ENCODE results near the gene SDC1. TPM values are rescaled to one million over a fixed set of nuclear protein-coding genes. Genes with fewer than 3 reads are reported as not detected.

SDC1 gene
- polyA plus RNA-seq, 3 donors: not detected

GRCh38 chr2:20208476-20208859 lies 16.5 kb downstream of the SDC1 start:
- no peak for TF ChIP-seq CTCF (IDR thresholded peaks at IDR 0.05)
- no peak overlapping the region for H3K4me2 ChIP-seq (replicated peaks; ENCODE audit: extremely low read depth, low read length, poor library complexity, severe bottlenecking)
- DNase-seq: no peak
- no peak overlapping the region for H3K27ac ChIP-seq (ENCODE audit: low read depth in 1 of 2, low read length in 2 of 2)
- H3K27ac Mint-ChIP-seq: no peak overlapping the region
- no peaks in the 10 kb centered on the region for H4K20me1 ChIP-seq (ENCODE audit: insufficient read depth, low read length)
- intact Hi-C loops (cut with micrococcal nuclease): no loop called here
- no peak overlapping the region for H3K4me3 ChIP-seq (replicated peaks in 1 of 3; ENCODE audit: low read depth in 2 of 3, low read length in 3 of 3)
- H2AFZ ChIP-seq (ENCODE audit: insufficient read depth, low read depth, low read length, poor library complexity, severe bottlenecking): no peak overlapping the region
- peaks cover 0 to 4% (median 3%) of the 10 kb centered on the region in 3 donors for H3K27me3 Mint-ChIP-seq (ENCODE audit: low read depth in 3 of 3)
- H3K9me3 Mint-ChIP-seq: peaks cover 0 to 1% (median 0%) of the 10 kb centered on the region in 7 donors
- no peaks in the 10 kb centered on the region for H3K36me3 Mint-ChIP-seq
- H3K36me3 ChIP-seq (replicated peaks in 1 of 2; ENCODE audit: control insufficient read depth in 1 of 2, insufficient read depth in 2 of 2, low read length in 2 of 2): no peaks in the 10 kb centered on the region
- H3K27me3 ChIP-seq (ENCODE audit: control insufficient read depth in 2 of 2, insufficient read depth in 2 of 2, low read length in 2 of 2): no peaks in the 10 kb centered on the region
- H3K9ac ChIP-seq (ENCODE audit: insufficient read depth, low read length, poor library complexity, severe bottlenecking): no peak overlapping the region
- H3K4me1 Mint-ChIP-seq: peaks cover 5% of the 10 kb centered on the region
- H3K79me2 ChIP-seq (ENCODE audit: insufficient read depth, low read length): no peaks in the 10 kb centered on the region
- H3K9me3 ChIP-seq (replicated peaks in 1 of 2; ENCODE audit: control insufficient read depth in 1 of 2, insufficient read depth in 1 of 2, low read length in 2 of 2): no peaks in the 10 kb centered on the region
- no peak overlapping the region for H3K4me3 Mint-ChIP-seq
- WGBS (ENCODE audit: insufficient coverage): 73% methylated on average over 5 of the region's 5 CpGs
- H3K4me1 ChIP-seq (ENCODE audit: control insufficient read depth in 1 of 2, insufficient read depth in 2 of 2, low read length in 2 of 2): no peaks in the 10 kb centered on the region

- no peak overlapping the region for H3K4me3 Mint-ChIP-seq
Observed at GRCh38 chr2:20207051-20207450, 17.9 kb downstream of the SDC1 start.

More at GRCh38 chr2:20207051-20207450, 17.9 kb downstream of the SDC1 start:
- DNase-seq: no peak
- no peaks in the 10 kb centered on the region for H4K20me1 ChIP-seq (ENCODE audit: insufficient read depth, low read length)
- no peak overlapping the region for H3K4me3 ChIP-seq (replicated peaks in 1 of 3; ENCODE audit: low read depth in 2 of 3, low read length in 3 of 3)
- no peaks in the 10 kb centered on the region for H3K4me1 ChIP-seq (ENCODE audit: control insufficient read depth in 1 of 2, insufficient read depth in 2 of 2, low read length in 2 of 2)
- no peaks in the 10 kb centered on the region for H3K27me3 ChIP-seq (ENCODE audit: control insufficient read depth in 2 of 2, insufficient read depth in 2 of 2, low read length in 2 of 2)
- no peak for TF ChIP-seq CTCF (IDR thresholded peaks at IDR 0.05)
- intact Hi-C loops (cut with micrococcal nuclease): no loop called here
- no peak overlapping the region for H3K27ac Mint-ChIP-seq
- H3K9ac ChIP-seq (ENCODE audit: insufficient read depth, low read length, poor library complexity, severe bottlenecking): no peak overlapping the region
- 24% methylated on average over 5 of the region's 5 CpGs for WGBS (ENCODE audit: insufficient coverage)
- no peak overlapping the region for H3K27ac ChIP-seq (ENCODE audit: low read depth in 1 of 2, low read length in 2 of 2)
- H3K79me2 ChIP-seq (ENCODE audit: insufficient read depth, low read length): no peaks in the 10 kb centered on the region
- H3K9me3 Mint-ChIP-seq: no peaks in the 10 kb centered on the region
- H2AFZ ChIP-seq (ENCODE audit: insufficient read depth, low read depth, low read length, poor library complexity, severe bottlenecking): no peak overlapping the region
- H3K9me3 ChIP-seq (replicated peaks in 1 of 2; ENCODE audit: control insufficient read depth in 1 of 2, insufficient read depth in 1 of 2, low read length in 2 of 2): no peaks in the 10 kb centered on the region
- no peaks in the 10 kb centered on the region for H3K36me3 ChIP-seq (replicated peaks in 1 of 2; ENCODE audit: control insufficient read depth in 1 of 2, insufficient read depth in 2 of 2, low read length in 2 of 2)
- peaks cover 0 to 4% (median 3%) of the 10 kb centered on the region in 3 donors for H3K27me3 Mint-ChIP-seq (ENCODE audit: low read depth in 3 of 3)
- no peaks in the 10 kb centered on the region for H3K36me3 Mint-ChIP-seq
- no peak overlapping the region for H3K4me2 ChIP-seq (replicated peaks; ENCODE audit: extremely low read depth, low read length, poor library complexity, severe bottlenecking)
- H3K4me1 Mint-ChIP-seq: peaks cover 5% of the 10 kb centered on the region

All from CD14-positive monocyte (primary cell).